ENCODE measurements around the gene ZFP69B. TPM values are rescaled to one million over a fixed set of nuclear protein-coding genes. Genes with fewer than 3 reads are reported as not detected.

ZFP69B gene
- polyA plus RNA-seq, 2 donors, result 0.46 to 0.49 TPM

- WGBS, 2 donors, result 85 to 88% methylated on average over 3 of the region's 3 CpGs
- H3K27me3 ChIP-seq (ENCODE audit: control insufficient read depth in 1 of 2, insufficient read depth in 2 of 2, low read length in 2 of 2), result no peaks in the 10 kb centered on the region
- H3K4me1 ChIP-seq (ENCODE audit: control insufficient read depth in 2 of 2, insufficient read depth in 2 of 2, low read length in 1 of 2), result no peaks in the 10 kb centered on the region
- no peak overlapping the region for H3K4me3 ChIP-seq (ENCODE audit: low read depth in 1 of 2, low read length in 2 of 2)
- peaks cover 14 to 15% of the 10 kb centered on the region in 2 donors for H3K36me3 ChIP-seq (ENCODE audit: control insufficient read depth in 2 of 2, insufficient read depth in 2 of 2, low read length in 1 of 2)
- H3K9me3 ChIP-seq (ENCODE audit: control insufficient read depth in 2 of 2, insufficient read depth in 1 of 2, low read depth in 1 of 2, low read length in 1 of 2), result no peaks in the 10 kb centered on the region
- H3K27ac ChIP-seq (ENCODE audit: low read depth in 2 of 2, low read length in 1 of 2), result no peak overlapping the region
Measured at GRCh38 chr1:40414331-40414730, 35.9 kb upstream of the ZFP69B start.

GRCh38 chr1:40416709-40417108, 33.6 kb upstream of the ZFP69B start:
- no peak overlapping the region for H3K4me3 ChIP-seq (ENCODE audit: low read depth in 1 of 2, low read length in 2 of 2)
- H3K36me3 ChIP-seq (ENCODE audit: control insufficient read depth in 2 of 2, insufficient read depth in 2 of 2, low read length in 1 of 2), result peaks cover 14% of the 10 kb centered on the region in 2 donors
- H3K27me3 ChIP-seq (ENCODE audit: control insufficient read depth in 1 of 2, insufficient read depth in 2 of 2, low read length in 2 of 2), result no peaks in the 10 kb centered on the region
- H3K4me1 ChIP-seq (ENCODE audit: control insufficient read depth in 2 of 2, insufficient read depth in 2 of 2, low read length in 1 of 2), result no peaks in the 10 kb centered on the region
- no peaks in the 10 kb centered on the region for H3K9me3 ChIP-seq (ENCODE audit: control insufficient read depth in 2 of 2, insufficient read depth in 1 of 2, low read depth in 1 of 2, low read length in 1 of 2)
- 96 to 98% methylated on average over 4 of the region's 4 CpGs for WGBS, 2 donors
- H3K27ac ChIP-seq (ENCODE audit: low read depth in 2 of 2, low read length in 1 of 2), result no peak overlapping the region

GRCh38 chr1:40421431-40422384, 28.6 kb upstream of the ZFP69B start:
- Histone ChIP-seq H3K27ac (ENCODE audit: low read depth in 2 of 2, low read length in 1 of 2) (peak overlapping the region in 1 of 2 donors; percentile 20), H3K4me3 (ENCODE audit: low read depth in 1 of 2, low read length in 2 of 2) (no peak overlapping the region), H3K27me3 (ENCODE audit: control insufficient read depth in 1 of 2, insufficient read depth in 2 of 2, low read length in 2 of 2) (no peaks in the 10 kb centered on the region), H3K4me1 (ENCODE audit: control insufficient read depth in 2 of 2, insufficient read depth in 2 of 2, low read length in 1 of 2) (no peaks in the 10 kb centered on the region), H3K9me3 (ENCODE audit: control insufficient read depth in 2 of 2, insufficient read depth in 1 of 2, low read depth in 1 of 2, low read length in 1 of 2) (no peaks in the 10 kb centered on the region), H3K36me3 (ENCODE audit: control insufficient read depth in 2 of 2, insufficient read depth in 2 of 2, low read length in 1 of 2) (peaks cover 9 to 15% of the 10 kb centered on the region in 2 donors)
- WGBS, 2 donors, result 75 to 78% methylated on average over 15 of the region's 15 CpGs

GRCh38 chr1:40422630-40423263, 27.5 kb upstream of the ZFP69B start:
- Histone ChIP-seq H3K36me3 (ENCODE audit: control insufficient read depth in 2 of 2, insufficient read depth in 2 of 2, low read length in 1 of 2) (peaks cover 7 to 10% of the 10 kb centered on the region in 2 donors), H3K9me3 (ENCODE audit: control insufficient read depth in 2 of 2, insufficient read depth in 1 of 2, low read depth in 1 of 2, low read length in 1 of 2) (no peaks in the 10 kb centered on the region), H3K4me1 (ENCODE audit: control insufficient read depth in 2 of 2, insufficient read depth in 2 of 2, low read length in 1 of 2) (no peaks in the 10 kb centered on the region), H3K27ac (ENCODE audit: low read depth in 2 of 2, low read length in 1 of 2) (no peak overlapping the region), H3K27me3 (ENCODE audit: control insufficient read depth in 1 of 2, insufficient read depth in 2 of 2, low read length in 2 of 2) (no peaks in the 10 kb centered on the region), H3K4me3 (ENCODE audit: low read depth in 1 of 2, low read length in 2 of 2) (no peak overlapping the region)
- 83 to 86% methylated on average over 11 of the region's 11 CpGs for WGBS, 2 donors

- Histone ChIP-seq H3K4me3 (ENCODE audit: low read depth in 1 of 2, low read length in 2 of 2) (no peak overlapping the region), H3K9me3 (ENCODE audit: control insufficient read depth in 2 of 2, insufficient read depth in 1 of 2, low read depth in 1 of 2, low read length in 1 of 2) (no peaks in the 10 kb centered on the region), H3K27me3 (ENCODE audit: control insufficient read depth in 1 of 2, insufficient read depth in 2 of 2, low read length in 2 of 2) (no peaks in the 10 kb centered on the region), H3K27ac (ENCODE audit: low read depth in 2 of 2, low read length in 1 of 2) (no peak overlapping the region), H3K4me1 (ENCODE audit: control insufficient read depth in 2 of 2, insufficient read depth in 2 of 2, low read length in 1 of 2) (no peaks in the 10 kb centered on the region), H3K36me3 (ENCODE audit: control insufficient read depth in 2 of 2, insufficient read depth in 2 of 2, low read length in 1 of 2) (peaks cover 7 to 10% of the 10 kb centered on the region in 2 donors)
- 91 to 92% methylated on average over 4 of the region's 4 CpGs for WGBS, 2 donors
Measured at GRCh38 chr1:40423264-40423642, 27.0 kb upstream of the ZFP69B start.

GRCh38 chr1:40423951-40424618, 26.2 kb upstream of the ZFP69B start:
- Histone ChIP-seq H3K36me3 (ENCODE audit: control insufficient read depth in 2 of 2, insufficient read depth in 2 of 2, low read length in 1 of 2) (peaks cover 7 to 10% of the 10 kb centered on the region in 2 donors), H3K27ac (ENCODE audit: low read depth in 2 of 2, low read length in 1 of 2) (no peak overlapping the region)

GRCh38 chr1:40425198-40425597, 25.1 kb upstream of the ZFP69B start:
- Histone ChIP-seq H3K4me1 (ENCODE audit: control insufficient read depth in 2 of 2, insufficient read depth in 2 of 2, low read length in 1 of 2) (no peaks in the 10 kb centered on the region), H3K9me3 (ENCODE audit: control insufficient read depth in 2 of 2, insufficient read depth in 1 of 2, low read depth in 1 of 2, low read length in 1 of 2) (no peaks in the 10 kb centered on the region), H3K4me3 (ENCODE audit: low read depth in 1 of 2, low read length in 2 of 2) (no peak overlapping the region), H3K36me3 (ENCODE audit: control insufficient read depth in 2 of 2, insufficient read depth in 2 of 2, low read length in 1 of 2) (peaks cover 7 to 10% of the 10 kb centered on the region in 2 donors), H3K27ac (ENCODE audit: low read depth in 2 of 2, low read length in 1 of 2) (no peak overlapping the region), H3K27me3 (ENCODE audit: control insufficient read depth in 1 of 2, insufficient read depth in 2 of 2, low read length in 2 of 2) (no peaks in the 10 kb centered on the region)
- 83 to 89% methylated on average over 4 of the region's 4 CpGs for WGBS, 2 donors

More at GRCh38 chr1:40423951-40424618, 26.2 kb upstream of the ZFP69B start:
- no peaks in the 10 kb centered on the region for H3K27me3 ChIP-seq (ENCODE audit: control insufficient read depth in 1 of 2, insufficient read depth in 2 of 2, low read length in 2 of 2)
- 93% methylated on average over 6 of the region's 6 CpGs for WGBS, 2 donors
- H3K9me3 ChIP-seq (ENCODE audit: control insufficient read depth in 2 of 2, insufficient read depth in 1 of 2, low read depth in 1 of 2, low read length in 1 of 2), result no peaks in the 10 kb centered on the region
- H3K4me3 ChIP-seq (ENCODE audit: low read depth in 1 of 2, low read length in 2 of 2), result no peak overlapping the region
- no peaks in the 10 kb centered on the region for H3K4me1 ChIP-seq (ENCODE audit: control insufficient read depth in 2 of 2, insufficient read depth in 2 of 2, low read length in 1 of 2)

- Histone ChIP-seq H3K36me3 (ENCODE audit: control insufficient read depth in 2 of 2, insufficient read depth in 2 of 2, low read length in 1 of 2) (no peaks in the 10 kb centered on the region), H3K27me3 (ENCODE audit: control insufficient read depth in 1 of 2, insufficient read depth in 2 of 2, low read length in 2 of 2) (no peaks in the 10 kb centered on the region), H3K27ac (ENCODE audit: low read depth in 2 of 2, low read length in 1 of 2) (no peak overlapping the region), H3K4me3 (ENCODE audit: low read depth in 1 of 2, low read length in 2 of 2) (no peak overlapping the region), H3K4me1 (ENCODE audit: control insufficient read depth in 2 of 2, insufficient read depth in 2 of 2, low read length in 1 of 2) (no peaks in the 10 kb centered on the region), H3K9me3 (ENCODE audit: control insufficient read depth in 2 of 2, insufficient read depth in 1 of 2, low read depth in 1 of 2, low read length in 1 of 2) (no peaks in the 10 kb centered on the region)
Measured at GRCh38 chr1:40431385-40431784, 18.9 kb upstream of the ZFP69B start.

- Histone ChIP-seq H3K4me1 (ENCODE audit: control insufficient read depth in 2 of 2, insufficient read depth in 2 of 2, low read length in 1 of 2) (no peaks in the 10 kb centered on the region), H3K27ac (ENCODE audit: low read depth in 2 of 2, low read length in 1 of 2) (no peak overlapping the region), H3K4me3 (ENCODE audit: low read depth in 1 of 2, low read length in 2 of 2) (no peak overlapping the region), H3K36me3 (ENCODE audit: control insufficient read depth in 2 of 2, insufficient read depth in 2 of 2, low read length in 1 of 2) (no peaks in the 10 kb centered on the region), H3K9me3 (ENCODE audit: control insufficient read depth in 2 of 2, insufficient read depth in 1 of 2, low read depth in 1 of 2, low read length in 1 of 2) (no peaks in the 10 kb centered on the region), H3K27me3 (ENCODE audit: control insufficient read depth in 1 of 2, insufficient read depth in 2 of 2, low read length in 2 of 2) (no peaks in the 10 kb centered on the region)
- WGBS, 2 donors, result 66 to 73% methylated on average over 3 of the region's 3 CpGs
Measured at GRCh38 chr1:40432644-40433390, 17.5 kb upstream of the ZFP69B start.
